Mucosa of descending colon (tissue), 3 donors: ENCODE measurements around the gene NETO2. TPM values are rescaled to one million over a fixed set of nuclear protein-coding genes. Genes with fewer than 3 reads are reported as not detected.

Experiments used
- ATAC-seq: fragments of 200-7000 bp; cut with Tn5 transposase; one replicate; pipeline ENCODE4 v1.9.1; 2020; ENCODE audit warnings: mild to moderate bottlenecking, moderate library complexity
- DNase-seq, 3 donors: peaks; one replicate each; pipeline ENCODE4 v3.0.0-alpha.2; 2020
- H3K36me3 ChIP-seq: fragments of 200-600 bp; one replicate; pipeline ENCODE4 v1.8.0; 2021; ENCODE audit warnings: low read depth, mild to moderate bottlenecking
- H3K4me1 ChIP-seq: fragments of 200-600 bp; one replicate; pipeline ENCODE4 v1.8.0; 2021; ENCODE audit warnings: low read depth, mild to moderate bottlenecking
- H3K4me3 ChIP-seq: fragments of 200-600 bp; one replicate; pipeline ENCODE4 v1.8.0; 2021; ENCODE audit warnings: mild to moderate bottlenecking
- H3K9me3 ChIP-seq: fragments of 200-600 bp; one replicate; pipeline ENCODE4 v1.8.0; 2021; ENCODE audit warnings: mild to moderate bottlenecking
- intact Hi-C, 2 donors: fragments of 100-400 bp; cut with DNase I in 1 of 2; cut with micrococcal nuclease in 1 of 2; formaldehyde crosslinking; loops; one replicate each; pipeline versions ENCODE4 v1.11.0 to v1.11.1; 2022; cut with DNase I, micrococcal nuclease
- total RNA-seq, 3 donors: library from RNA; stranded (reverse); fragmentation: NEBNext Ultra II Directional in 2 of 3; extraction: Animal tissue kit (Norgen Biotek cat#: 25700) in 2 of 3; gene quantifications; one replicate each; pipeline versions ENCODE4 v1.2.1 to v1.2.4, GENCODE V29; 2021 to 2023
- TF ChIP-seq, protein P1 (sequence below): fragments of 200-600 bp; IDR thresholded peaks from one replicate; pipeline ENCODE4 v1.8.0; 2022; ENCODE audit warnings: antibody characterized with exemption, mild to moderate bottlenecking
- donor health status: DM: no; HTN: no; CAD: no; lungs with moderate emphysema.
- donor health status: DM: no; HTN: no; CAD: no.
- donor health status: DM: no; HTN: yes; CAD: no.

The NETO2 gene
- total RNA-seq, 3 donors from 2014 or later: 9.1 to 43.1 (median 10.3) TPM

GRCh38 chr16:47055136-47055885 is 88.4 kb downstream of the NETO2 start:
- no peak for ATAC-seq
- intact Hi-C loops: no loop called here

GRCh38 chr16:47054306-47054705 is 89.4 kb downstream of the NETO2 start:
- no peak for ATAC-seq
- Histone ChIP-seq H3K4me1 (peaks cover 4% of the 10 kb centered on the region), H3K36me3 (no peaks in the 10 kb centered on the region), H3K4me3 (no peak overlapping the region), H3K9me3 (no peaks in the 10 kb centered on the region)
- no peak for DNase-seq
- intact Hi-C loops: no loop called here
- TF ChIP-seq, protein P1, sequence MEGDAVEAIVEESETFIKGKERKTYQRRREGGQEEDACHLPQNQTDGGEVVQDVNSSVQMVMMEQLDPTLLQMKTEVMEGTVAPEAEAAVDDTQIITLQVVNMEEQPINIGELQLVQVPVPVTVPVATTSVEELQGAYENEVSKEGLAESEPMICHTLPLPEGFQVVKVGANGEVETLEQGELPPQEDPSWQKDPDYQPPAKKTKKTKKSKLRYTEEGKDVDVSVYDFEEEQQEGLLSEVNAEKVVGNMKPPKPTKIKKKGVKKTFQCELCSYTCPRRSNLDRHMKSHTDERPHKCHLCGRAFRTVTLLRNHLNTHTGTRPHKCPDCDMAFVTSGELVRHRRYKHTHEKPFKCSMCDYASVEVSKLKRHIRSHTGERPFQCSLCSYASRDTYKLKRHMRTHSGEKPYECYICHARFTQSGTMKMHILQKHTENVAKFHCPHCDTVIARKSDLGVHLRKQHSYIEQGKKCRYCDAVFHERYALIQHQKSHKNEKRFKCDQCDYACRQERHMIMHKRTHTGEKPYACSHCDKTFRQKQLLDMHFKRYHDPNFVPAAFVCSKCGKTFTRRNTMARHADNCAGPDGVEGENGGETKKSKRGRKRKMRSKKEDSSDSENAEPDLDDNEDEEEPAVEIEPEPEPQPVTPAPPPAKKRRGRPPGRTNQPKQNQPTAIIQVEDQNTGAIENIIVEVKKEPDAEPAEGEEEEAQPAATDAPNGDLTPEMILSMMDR: no peak

More at GRCh38 chr16:47055136-47055885, 88.4 kb downstream of the NETO2 start:
- no peaks in the 10 kb centered on the region for H3K9me3 ChIP-seq
- no peak for DNase-seq
- H3K4me1 ChIP-seq: peaks cover 4% of the 10 kb centered on the region
- TF ChIP-seq, protein P1: no peak
- no peak overlapping the region for H3K4me3 ChIP-seq
- no peaks in the 10 kb centered on the region for H3K36me3 ChIP-seq

DNA sequence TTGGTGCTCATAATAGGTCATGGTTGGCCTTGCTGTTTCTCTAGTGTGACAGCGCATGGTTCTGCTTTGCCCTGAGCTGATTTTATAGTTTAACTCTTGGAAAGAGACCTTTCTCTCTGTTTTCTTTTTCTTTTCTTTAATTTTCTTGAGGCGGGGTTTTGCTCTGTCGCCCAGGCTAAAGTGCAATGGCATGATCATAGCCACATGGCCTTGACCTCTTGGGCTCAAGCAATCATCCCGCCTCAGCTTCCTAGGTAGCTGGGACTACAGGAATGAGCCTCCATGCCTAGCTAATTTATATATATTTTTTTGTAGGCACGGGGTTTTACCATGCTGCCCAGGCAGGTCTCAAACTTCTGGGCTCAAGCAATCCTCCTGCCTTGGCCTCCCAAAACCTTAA is 89.8 kb downstream of the NETO2 start:
- intact Hi-C loops: no loop called here
- H3K4me3 ChIP-seq: no peak overlapping the region
- TF ChIP-seq, protein P1: no peak
- H3K4me1 ChIP-seq: peaks cover 4% of the 10 kb centered on the region
- no peak for ATAC-seq
- no peaks in the 10 kb centered on the region for H3K9me3 ChIP-seq
- no peaks in the 10 kb centered on the region for H3K36me3 ChIP-seq
- no peak for DNase-seq

DNA sequence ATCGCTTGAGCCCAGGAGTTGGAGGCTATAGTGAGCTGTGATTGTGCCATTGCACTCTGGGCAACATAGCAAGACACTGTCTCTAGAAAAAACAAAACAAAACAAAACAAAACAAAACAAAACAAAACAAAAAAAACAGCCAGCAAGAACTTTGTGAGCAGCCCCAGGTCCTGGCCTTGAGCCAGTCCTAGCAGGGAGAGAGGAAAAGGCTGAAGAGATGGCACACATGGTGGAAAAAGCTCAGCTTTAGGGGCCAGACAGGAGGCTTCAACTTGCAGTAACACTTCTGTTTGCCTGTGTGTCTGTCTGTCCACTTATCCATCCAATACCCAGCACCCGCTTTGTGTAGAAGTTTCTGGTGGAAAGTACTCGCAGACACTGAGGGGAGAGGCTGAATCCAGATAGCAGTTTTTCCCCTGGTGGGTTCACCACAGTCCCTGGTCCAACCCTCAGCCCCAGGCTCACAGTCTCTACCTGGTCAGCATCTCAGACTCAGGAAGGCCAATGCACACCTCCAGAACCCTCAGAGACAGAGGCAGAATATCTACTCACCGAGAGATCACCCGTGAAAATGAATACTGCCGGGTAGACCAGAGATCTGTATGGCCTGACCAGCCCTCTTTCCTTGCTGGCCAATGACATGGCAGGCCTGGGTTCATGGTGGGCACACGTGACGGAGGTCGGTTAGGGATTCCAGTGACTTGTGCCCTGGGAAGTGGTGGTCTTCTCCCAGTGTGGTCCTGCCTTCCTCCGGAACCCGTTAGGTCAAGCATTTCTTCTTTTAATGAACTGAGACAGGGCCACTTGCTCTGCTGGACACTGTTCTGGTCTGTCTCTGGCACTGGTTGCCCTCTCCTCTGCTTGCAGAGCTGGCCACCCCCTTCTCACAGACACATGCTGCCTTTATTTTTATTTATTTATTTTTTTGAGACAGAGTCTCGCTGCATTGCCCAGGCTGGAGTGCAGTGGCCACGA is 90.8 kb downstream of the NETO2 start:
- Histone ChIP-seq H3K36me3 (no peaks in the 10 kb centered on the region), H3K9me3 (no peaks in the 10 kb centered on the region), H3K4me1 (peaks cover 4% of the 10 kb centered on the region), H3K4me3 (no peak overlapping the region)
- ATAC-seq (no peak), DNase-seq (no peak)
- TF ChIP-seq, protein P1: no peak
- intact Hi-C loops: no loop called here

GRCh38 chr16:47051031-47051430 is 92.7 kb downstream of the NETO2 start:
- intact Hi-C loops: no loop called here
- no peak for ATAC-seq
- no peaks in the 10 kb centered on the region for H3K4me1 ChIP-seq
- DNase-seq: no peak
- no peaks in the 10 kb centered on the region for H3K9me3 ChIP-seq
- no peak overlapping the region for H3K4me3 ChIP-seq
- H3K36me3 ChIP-seq: no peaks in the 10 kb centered on the region
- TF ChIP-seq, protein P1: no peak
